HepG2 (cell line): ENCODE measurements around the gene TNNT1. TPM values are rescaled to one million over a fixed set of nuclear protein-coding genes. Genes with fewer than 3 reads are reported as not detected.

Source experiments
- ATAC-seq: fragments of 200-7000 bp; cut with Tn5 transposase; 3 replicates; pipeline ENCODE4 v1.9.1; 2020; ENCODE audit warnings: mild to moderate bottlenecking, moderate library complexity
- BruUV-seq: library from RNA; stranded (reverse); fragments of 400-500 nt; replicated peaks from 2 replicates; lab custom pipeline; 2021; lab: Mats Ljungman, UMichigan
- CTCF ChIA-PET: fragments of 300-600 bp; formaldehyde crosslinking; extraction: SDS; loops from one replicate; lab custom pipeline; 2021; ENCODE audit warnings: low total read pairs, inconsistent platforms, low intra/inter-chr PET ratio; lab: Yijun Ruan, JAX
- POLR2A ChIA-PET: fragments of 350-600 bp; sonication (Branson Sonifier 250); formaldehyde crosslinking; loops from one replicate; lab custom pipeline; 2020; ENCODE audit warnings: antibody characterized with exemption, inconsistent platforms; lab: Yijun Ruan, JAX
- DNase-seq: peaks from one replicate; pipeline ENCODE4 v3.0.0-alpha.2; 2015; ENCODE audit warnings: low spot score
- FAIRE-seq: peaks from 3 replicates; lab custom pipeline; 2011; peaks lifted over from hg19 to GRCh38; lab: Jason Lieb, UNC
- H2AFZ ChIP-seq: one replicate; pipeline ENCODE4 v1.6.1; 2011; ENCODE audit warnings: low read length, inconsistent platforms
- H3K27ac ChIP-seq: fragments of 300-600 bp; 3 replicates; pipeline ENCODE4 v1.8.0; 2011; ENCODE audit warnings: mixed run types, mild to moderate bottlenecking, mixed read lengths, low read length, inconsistent platforms; ENCODE audit not compliant: insufficient read depth; ENCODE audit errors: extremely low read length
- H3K27me3 ChIP-seq, 2 experiments: fragments of 200-600 bp in 1 of 2; 2 replicates in 1 of 2; 3 replicates in 1 of 2; pipeline versions ENCODE4 v1.6.0 to v1.8.0; 2011; ENCODE audit warnings: low read length in 2 of 2, mild to moderate bottlenecking in 2 of 2, moderate library complexity in 2 of 2, inconsistent platforms in 1 of 2; ENCODE audit not compliant: insufficient read depth in 2 of 2, control insufficient read depth in 1 of 2
- H3K36me3 ChIP-seq, 2 experiments: fragments of 200-600 bp in 1 of 2; replicated peaks in 1 of 2; 2 replicates in 1 of 2; 3 replicates in 1 of 2; pipeline versions ENCODE4 v1.5.1 to v1.8.0; 2011; ENCODE audit warnings: low read length in 2 of 2, inconsistent platforms in 1 of 2; ENCODE audit not compliant: insufficient read depth in 2 of 2, control insufficient read depth in 1 of 2
- H3K4me1 ChIP-seq: 2 replicates; pipeline ENCODE4 v1.5.1; 2012; ENCODE audit warnings: low read length, inconsistent platforms; ENCODE audit not compliant: insufficient read depth
- H3K4me2 ChIP-seq: 2 replicates; pipeline ENCODE4 v1.6.0; 2011; ENCODE audit warnings: low read depth, low read length, inconsistent platforms
- H3K4me3 ChIP-seq, 3 experiments: fragments of 200-600 bp in 1 of 3; sonication (generic), shearing (Covaris generic) in 1 of 3; replicated peaks in 1 of 3; 2 replicates each; pipeline ENCODE4 v1.5.1; 2011 to 2016; ENCODE audit warnings: low read length in 3 of 3, inconsistent platforms in 2 of 3, low read depth in 2 of 3, mild to moderate bottlenecking in 2 of 3, control low read depth in 1 of 3, mixed read lengths in 1 of 3; ENCODE audit not compliant: insufficient read depth in 1 of 3
- H3K79me2 ChIP-seq: one replicate; pipeline ENCODE4 v1.6.1; 2011; ENCODE audit warnings: low read length, inconsistent platforms; ENCODE audit not compliant: insufficient read depth
- H3K9ac ChIP-seq: 2 replicates; pipeline ENCODE4 v1.6.0; 2011; ENCODE audit warnings: mild to moderate bottlenecking, low read depth, low read length, inconsistent platforms; ENCODE audit not compliant: insufficient read depth
- H3K9me3 ChIP-seq: 2 replicates; pipeline ENCODE4 v1.5.1; 2012; ENCODE audit warnings: mild to moderate bottlenecking, low read length
- H4K20me1 ChIP-seq: 2 replicates; pipeline ENCODE4 v1.6.0; 2011; ENCODE audit warnings: inconsistent platforms, mild to moderate bottlenecking, low read length, moderate library complexity; ENCODE audit not compliant: insufficient read depth
- BRCA1 ChIP-seq: sonication (generic); formaldehyde crosslinking; IDR thresholded peaks from 2 replicates; pipeline ENCODE4 v1.4.0; 2020; ENCODE audit warnings: missing genetic modification reagents
- HNRNPL ChIP-seq: fragments of 200-400 bp; formaldehyde crosslinking; IDR thresholded peaks from 2 replicates; pipeline ENCODE4 v1.6.1; 2017; ENCODE audit warnings: mild to moderate bottlenecking, low read depth, low read length
- SP1 ChIP-seq, 2 experiments: fragments of 450-650 bp in 1 of 2; sonication (generic) in 1 of 2; formaldehyde crosslinking in 1 of 2; IDR thresholded peaks; 2 replicates each; pipeline versions ENCODE4 v1.4.0 to v1.6.1; 2016 to 2020; ENCODE audit warnings: missing genetic modification reagents in 1 of 2
- ZNF253 ChIP-seq: sonication (generic); formaldehyde crosslinking; IDR thresholded peaks from 2 replicates; pipeline ENCODE4 v1.8.0; 2022; ENCODE audit warnings: mild to moderate bottlenecking, missing genetic modification reagents, borderline replicate concordance
- ZNF44 ChIP-seq: sonication (generic); formaldehyde crosslinking; IDR thresholded peaks from 2 replicates; pipeline ENCODE4 v1.5.1; 2020; ENCODE audit warnings: mild to moderate bottlenecking, missing genetic modification reagents
- ZSCAN12 ChIP-seq: sonication (generic); formaldehyde crosslinking; IDR thresholded peaks from 2 replicates; pipeline ENCODE4 v1.9.0; 2021; ENCODE audit warnings: mild to moderate bottlenecking, missing genetic modification reagents
- WGBS: methylation state at CpG from one replicate; pipeline ENCODE4 v1.1.6; 2017; ENCODE audit warnings: low lambda C conversion rate; 5-methylcytosine and 5-hydroxymethylcytosine counted together
- in situ Hi-C: cut with HindIII; loops from 2 replicates; pipeline ENCODE4 v1.10.0; 2017; ENCODE audit warnings: low pct_unique_long_range_greater_than_20kb; ENCODE audit not compliant: extremely low pct_ligation_motif_present
- intact Hi-C: fragments of 100-400 bp; cut with micrococcal nuclease; formaldehyde crosslinking; loops from one replicate; pipeline ENCODE4 v1.10.0; 2022; ENCODE audit not compliant: unreplicated experiment
- polyA plus RNA-seq, 8 experiments: library from polyadenylated mRNA; depleted of rRNA in 3 of 8; stranded (reverse) in 7 of 8; unstranded in 1 of 8; fragments of >200 nt; fragmentation: Illumina TruSeq in 4 of 8; extraction: Trizol in 4 of 8; gene quantifications; 2 replicates each; pipeline versions ENCODE4 v1.2.1 to v1.2.3, GENCODE V29; 2011 to 2016; ENCODE audit warnings: low read depth in 4 of 8, missing spikeins in 1 of 8, mixed read lengths in 1 of 8; ENCODE audit not compliant: insufficient read depth in 1 of 8
- total RNA-seq, 5 experiments: library from RNA; depleted of rRNA; stranded (reverse); fragments of >200 nt; fragmentation: Illumina TruSeq; extraction: Trizol; gene quantifications; 2 replicates each; pipeline ENCODE4 v1.2.3, GENCODE V29; 2016; ENCODE audit warnings: low read depth in 1 of 5
- TF ChIP-seq, protein P1 (sequence below): sonication (generic); formaldehyde crosslinking; IDR thresholded peaks from 2 replicates; pipeline ENCODE4 v1.4.0; 2020; ENCODE audit warnings: mild to moderate bottlenecking, missing genetic modification reagents
- TF ChIP-seq, protein P2 (sequence below): sonication (generic); formaldehyde crosslinking; IDR thresholded peaks from 2 replicates; pipeline ENCODE4 v1.8.0; 2022; ENCODE audit warnings: mild to moderate bottlenecking, missing genetic modification reagents
- TF ChIP-seq, protein P3 (sequence below): IDR thresholded peaks from 2 replicates; pipeline ENCODE4 v1.6.1; 2016; ENCODE audit warnings: missing biosample characterization, missing genetic modification reagents, low read depth
- TF ChIP-seq, protein P4 (sequence below): fragments of 450-650 bp; IDR thresholded peaks from 2 replicates; pipeline ENCODE4 v1.6.1; 2017

The TNNT1 gene
- total and polyA plus RNA-seq, 2 of the 13 experiments (the other 11 are each of a cell fraction or from before 2014, with no cell fraction given): 1.3 to 2.4 TPM

DNA sequence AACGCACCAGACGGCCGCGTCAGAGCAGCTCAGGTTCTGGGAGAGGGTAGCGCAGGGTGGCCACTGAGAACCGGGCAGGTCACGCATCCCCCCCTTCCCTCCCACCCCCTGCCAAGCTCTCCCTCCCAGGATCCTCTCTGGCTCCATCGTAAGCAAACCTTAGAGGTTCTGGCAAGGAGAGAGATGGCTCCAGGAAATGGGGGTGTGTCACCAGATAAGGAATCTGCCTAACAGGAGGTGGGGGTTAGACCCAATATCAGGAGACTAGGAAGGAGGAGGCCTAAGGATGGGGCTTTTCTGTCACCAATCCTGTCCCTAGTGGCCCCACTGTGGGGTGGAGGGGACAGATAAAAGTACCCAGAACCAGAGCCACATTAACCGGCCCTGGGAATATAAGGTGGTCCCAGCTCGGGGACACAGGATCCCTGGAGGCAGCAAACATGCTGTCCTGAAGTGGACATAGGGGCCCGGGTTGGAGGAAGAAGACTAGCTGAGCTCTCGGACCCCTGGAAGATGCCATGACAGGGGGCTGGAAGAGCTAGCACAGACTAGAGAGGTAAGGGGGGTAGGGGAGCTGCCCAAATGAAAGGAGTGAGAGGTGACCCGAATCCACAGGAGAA is 33.5 kb downstream of the TNNT1 start:
- H3K36me3 ChIP-seq: peaks cover 3 to 7% of the 10 kb centered on the region in 2 experiments; a peak in 2 of 5 replicates
- H3K4me3 ChIP-seq: peak overlapping the region; percentile 82 to 99 (median 86); a peak in 4 of 6 replicates
- TF ChIP-seq SP1 (IDR thresholded peaks at IDR 0.05) (no peak), SP1 (CRISPR knock-in tag; IDR thresholded peaks at IDR 0.05) (no peak), HNRNPL (no peak)
- ATAC-seq (no peak), DNase-seq (no peak), FAIRE-seq (no peak)
- CTCF ChIA-PET: no interaction called here
- H3K4me2 ChIP-seq: peak overlapping the region; percentile 98
- H2AFZ ChIP-seq: no peak overlapping the region
- H3K4me1 ChIP-seq: peaks cover 38% of the 10 kb centered on the region
- H3K79me2 ChIP-seq: peaks cover 32% of the 10 kb centered on the region
- no peaks in the 10 kb centered on the region for H3K27me3 ChIP-seq
- no peaks in the 10 kb centered on the region for H3K9me3 ChIP-seq
- intact Hi-C loops (no loop called here), in situ Hi-C loops (no loop called here)
- no peak overlapping the region for H3K27ac ChIP-seq
- peaks cover 14% of the 10 kb centered on the region for H4K20me1 ChIP-seq
- peak overlapping the region; percentile 85; the same call in 1 of the 2 replicates for H3K9ac ChIP-seq
- BruUV-seq: no TSS peak
- WGBS: 78% methylated on average over 10 of the region's 13 CpGs
- POLR2A ChIA-PET: no interaction called here

DNA sequence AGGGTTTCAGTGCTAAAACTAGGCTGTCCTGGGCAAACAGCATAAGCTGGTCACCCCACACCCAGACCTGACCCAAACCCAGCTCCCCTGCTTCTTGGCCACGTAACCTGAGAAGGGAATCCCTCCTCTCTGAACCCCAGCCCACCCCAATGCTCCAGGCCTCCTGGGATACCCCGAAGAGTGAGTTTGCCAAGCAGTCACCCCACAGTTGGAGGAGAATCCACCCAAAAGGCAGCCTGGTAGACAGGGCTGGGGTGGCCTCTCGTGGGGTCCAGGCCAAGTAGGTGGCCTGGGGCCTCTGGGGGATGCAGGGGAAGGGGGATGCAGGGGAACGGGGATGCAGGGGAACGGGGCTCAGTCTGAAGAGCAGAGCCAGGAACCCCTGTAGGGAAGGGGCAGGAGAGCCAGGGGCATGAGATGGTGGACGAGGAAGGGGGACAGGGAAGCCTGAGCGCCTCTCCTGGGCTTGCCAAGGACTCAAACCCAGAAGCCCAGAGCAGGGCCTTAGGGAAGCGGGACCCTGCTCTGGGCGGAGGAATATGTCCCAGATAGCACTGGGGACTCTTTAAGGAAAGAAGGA is 34.4 kb downstream of the TNNT1 start:
- 94% methylated on average over 9 of the region's 9 CpGs for WGBS
- no peaks in the 10 kb centered on the region for H3K9me3 ChIP-seq
- H2AFZ ChIP-seq: no peak overlapping the region
- peaks cover 14% of the 10 kb centered on the region for H4K20me1 ChIP-seq
- no peak for FAIRE-seq
- ATAC-seq: no peak
- intact Hi-C loops: no loop called here
- H3K79me2 ChIP-seq: peaks cover 32% of the 10 kb centered on the region
- no peak for DNase-seq
- H3K36me3 ChIP-seq: peaks cover 5 to 7% of the 10 kb centered on the region in 2 experiments; a peak in 4 of 5 replicates
- H3K4me2 ChIP-seq: peak overlapping the region; percentile 18; the same call in 1 of the 2 replicates
- BruUV-seq: no TSS peak
- no peak overlapping the region for H3K4me3 ChIP-seq
- peaks cover 33% of the 10 kb centered on the region for H3K4me1 ChIP-seq
- H3K27me3 ChIP-seq: no peaks in the 10 kb centered on the region
- no peak overlapping the region for H3K9ac ChIP-seq
- in situ Hi-C loops: no loop called here
- CTCF ChIA-PET: no interaction called here
- POLR2A ChIA-PET: no interaction called here
- H3K27ac ChIP-seq: no peak overlapping the region
- TF ChIP-seq ZNF44 (CRISPR knock-in tag) (no peak), ZSCAN12 (CRISPR knock-in tag) (no peak), BRCA1 (CRISPR knock-in tag) (no peak), ZNF253 (no peak)
- TF ChIP-seq, protein P1, sequence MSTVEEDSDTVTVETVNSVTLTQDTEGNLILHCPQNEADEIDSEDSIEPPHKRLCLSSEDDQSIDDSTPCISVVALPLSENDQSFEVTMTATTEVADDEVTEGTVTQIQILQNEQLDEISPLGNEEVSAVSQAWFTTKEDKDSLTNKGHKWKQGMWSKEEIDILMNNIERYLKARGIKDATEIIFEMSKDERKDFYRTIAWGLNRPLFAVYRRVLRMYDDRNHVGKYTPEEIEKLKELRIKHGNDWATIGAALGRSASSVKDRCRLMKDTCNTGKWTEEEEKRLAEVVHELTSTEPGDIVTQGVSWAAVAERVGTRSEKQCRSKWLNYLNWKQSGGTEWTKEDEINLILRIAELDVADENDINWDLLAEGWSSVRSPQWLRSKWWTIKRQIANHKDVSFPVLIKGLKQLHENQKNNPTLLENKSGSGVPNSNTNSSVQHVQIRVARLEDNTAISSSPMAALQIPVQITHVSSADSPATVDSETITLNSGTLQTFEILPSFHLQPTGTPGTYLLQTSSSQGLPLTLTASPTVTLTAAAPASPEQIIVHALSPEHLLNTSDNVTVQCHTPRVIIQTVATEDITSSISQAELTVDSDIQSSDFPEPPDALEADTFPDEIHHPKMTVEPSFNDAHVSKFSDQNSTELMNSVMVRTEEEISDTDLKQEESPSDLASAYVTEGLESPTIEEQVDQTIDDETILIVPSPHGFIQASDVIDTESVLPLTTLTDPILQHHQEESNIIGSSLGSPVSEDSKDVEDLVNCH (CRISPR knock-in tag): no peak
- TF ChIP-seq, protein P2, sequence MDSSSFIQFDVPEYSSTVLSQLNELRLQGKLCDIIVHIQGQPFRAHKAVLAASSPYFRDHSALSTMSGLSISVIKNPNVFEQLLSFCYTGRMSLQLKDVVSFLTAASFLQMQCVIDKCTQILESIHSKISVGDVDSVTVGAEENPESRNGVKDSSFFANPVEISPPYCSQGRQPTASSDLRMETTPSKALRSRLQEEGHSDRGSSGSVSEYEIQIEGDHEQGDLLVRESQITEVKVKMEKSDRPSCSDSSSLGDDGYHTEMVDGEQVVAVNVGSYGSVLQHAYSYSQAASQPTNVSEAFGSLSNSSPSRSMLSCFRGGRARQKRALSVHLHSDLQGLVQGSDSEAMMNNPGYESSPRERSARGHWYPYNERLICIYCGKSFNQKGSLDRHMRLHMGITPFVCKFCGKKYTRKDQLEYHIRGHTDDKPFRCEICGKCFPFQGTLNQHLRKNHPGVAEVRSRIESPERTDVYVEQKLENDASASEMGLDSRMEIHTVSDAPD (CRISPR knock-in tag): no peak
- TF ChIP-seq, protein P3, sequence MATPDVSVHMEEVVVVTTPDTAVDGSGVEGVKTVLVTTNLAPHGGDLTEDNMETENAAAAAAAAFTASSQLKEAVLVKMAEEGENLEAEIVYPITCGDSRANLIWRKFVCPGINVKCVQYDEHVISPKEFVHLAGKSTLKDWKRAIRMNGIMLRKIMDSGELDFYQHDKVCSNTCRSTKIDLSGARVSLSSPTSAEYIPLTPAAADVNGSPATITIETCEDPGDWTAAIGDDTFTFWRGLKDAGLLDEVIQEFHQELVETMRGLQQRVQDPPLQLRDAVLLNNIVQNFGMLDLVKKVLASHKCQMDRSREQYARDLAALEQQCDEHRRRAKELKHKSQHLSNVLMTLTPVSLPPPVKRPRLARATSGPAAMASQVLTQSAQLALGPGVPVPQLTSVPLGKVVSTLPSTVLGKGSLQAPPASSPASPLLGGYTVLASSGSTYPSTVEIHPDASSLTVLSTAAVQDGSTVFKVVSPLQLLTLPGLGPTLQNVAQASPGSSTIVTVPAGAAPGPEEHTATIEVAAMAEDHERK: no peak
- TF ChIP-seq, protein P4, sequence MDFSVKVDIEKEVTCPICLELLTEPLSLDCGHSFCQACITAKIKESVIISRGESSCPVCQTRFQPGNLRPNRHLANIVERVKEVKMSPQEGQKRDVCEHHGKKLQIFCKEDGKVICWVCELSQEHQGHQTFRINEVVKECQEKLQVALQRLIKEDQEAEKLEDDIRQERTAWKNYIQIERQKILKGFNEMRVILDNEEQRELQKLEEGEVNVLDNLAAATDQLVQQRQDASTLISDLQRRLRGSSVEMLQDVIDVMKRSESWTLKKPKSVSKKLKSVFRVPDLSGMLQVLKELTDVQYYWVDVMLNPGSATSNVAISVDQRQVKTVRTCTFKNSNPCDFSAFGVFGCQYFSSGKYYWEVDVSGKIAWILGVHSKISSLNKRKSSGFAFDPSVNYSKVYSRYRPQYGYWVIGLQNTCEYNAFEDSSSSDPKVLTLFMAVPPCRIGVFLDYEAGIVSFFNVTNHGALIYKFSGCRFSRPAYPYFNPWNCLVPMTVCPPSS: no peak
